Breast epithelium (tissue), 4 donors: ENCODE data around the gene SNAP25. TPM values are rescaled to one million over a fixed set of nuclear protein-coding genes. Genes with fewer than 3 reads are reported as not detected.

Experiments
- DNase-seq, 2 donors: peaks; one replicate each; pipeline ENCODE4 v3.0.0-alpha.2; 2019; ENCODE audit warnings: low spot score in 2 of 2
- H3K27ac ChIP-seq, 2 donors: fragments of 200-600 bp; sonication (generic) in 1 of 2; one replicate each; pipeline ENCODE4 v1.5.1; 2016 to 2019; ENCODE audit warnings: mild to moderate bottlenecking in 1 of 2
- H3K27me3 ChIP-seq, 2 donors: fragments of 200-600 bp; sonication (generic) in 1 of 2; one replicate each; pipeline versions ENCODE4 v1.5.1 to v1.6.0; 2017 to 2019; ENCODE audit warnings: control low read depth in 1 of 2, mild to moderate bottlenecking in 1 of 2
- H3K36me3 ChIP-seq: fragments of 200-600 bp; one replicate; pipeline ENCODE4 v1.5.1; 2019
- H3K4me1 ChIP-seq, 2 donors: fragments of 200-600 bp; sonication (generic); one replicate each; pipeline ENCODE4 v1.5.1; 2016 to 2019; ENCODE audit warnings: control low read depth in 1 of 2
- H3K4me3 ChIP-seq, 3 donors: fragments of 200-600 bp; sonication (generic); 1 replicate in 2 of 3; 2 replicates in 1 of 3; pipeline ENCODE4 v1.5.1; 2016 to 2019; ENCODE audit warnings: mild to moderate bottlenecking in 3 of 3, moderate library complexity in 2 of 3
- H3K9me3 ChIP-seq, 2 donors: fragments of 200-600 bp; sonication (generic) in 1 of 2; one replicate each; pipeline ENCODE4 v1.5.1; 2016 to 2019; ENCODE audit warnings: control low read depth in 1 of 2
- CTCF ChIP-seq, 3 donors: fragments of 450-650 bp; IDR thresholded peaks; one replicate each; pipeline ENCODE4 v1.5.1; 2016 to 2017; ENCODE audit warnings: antibody characterized with exemption in 3 of 3, mild to moderate bottlenecking in 3 of 3, moderate library complexity in 3 of 3
- POLR2A ChIP-seq: fragments of 450-650 bp; IDR thresholded peaks from one replicate; pipeline ENCODE4 v1.6.1; 2016; ENCODE audit warnings: antibody characterized with exemption, mild to moderate bottlenecking, moderate library complexity
- POLR2AphosphoS5 ChIP-seq, 3 donors: sonication (generic); formaldehyde crosslinking; IDR thresholded peaks; one replicate each; pipeline ENCODE4 v1.6.1; 2017; ENCODE audit warnings: antibody characterized with exemption in 3 of 3
- intact Hi-C: fragments of 100-400 bp; cut with DNase I; formaldehyde crosslinking; loops from one replicate; pipeline ENCODE4 v1.15.1; 2023; ENCODE audit warnings: low total_unique reads
- total RNA-seq, 3 donors: library from RNA; depleted of rRNA; stranded (reverse); fragments of >200 nt; gene quantifications; one replicate each; pipeline ENCODE4 v1.1.0, GENCODE V29; 2016

The SNAP25 gene
- total RNA-seq, 3 donors from 2014 or later, result 0.32 to 1.6 (median 1.6) TPM

GRCh38 chr20:10174400-10174799 lies 44.2 kb upstream of the SNAP25 start:
- H3K4me1 ChIP-seq, result no peaks in the 10 kb centered on the region
- no peak overlapping the region for H3K4me3 ChIP-seq
- TF ChIP-seq POLR2AphosphoS5 (IDR thresholded peaks at IDR 0.05), result no peak
- no peak for TF ChIP-seq CTCF (IDR thresholded peaks at IDR 0.05)
- TF ChIP-seq POLR2A, result no peak
- H3K9me3 ChIP-seq, result no peaks in the 10 kb centered on the region
- no peak overlapping the region for H3K27ac ChIP-seq
- H3K36me3 ChIP-seq, result no peaks in the 10 kb centered on the region
- intact Hi-C loops, result no loop called here
- DNase-seq, result no peak
- H3K27me3 ChIP-seq, result no peaks in the 10 kb centered on the region

DNA sequence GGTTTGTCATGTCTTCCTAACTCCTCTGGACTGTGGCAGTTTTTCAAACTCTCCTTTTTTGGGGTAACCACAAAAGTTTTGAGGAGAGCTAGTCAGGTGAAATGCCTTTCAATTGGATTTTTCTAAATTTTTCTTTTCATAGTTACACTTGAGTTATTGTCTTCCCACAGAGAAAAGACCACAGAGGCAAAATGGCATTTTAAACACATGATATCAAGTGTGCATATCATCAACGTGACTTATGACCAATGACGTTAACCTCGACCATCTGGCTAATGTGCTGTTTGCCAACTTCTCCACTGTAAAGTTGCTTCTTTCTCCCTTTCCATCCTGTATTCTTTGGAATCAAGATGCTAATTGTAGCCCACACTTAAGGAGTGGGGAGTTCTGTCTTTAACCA lies 41.3 kb upstream of the SNAP25 start:
- TF ChIP-seq POLR2A, result no peak
- TF ChIP-seq CTCF (IDR thresholded peaks at IDR 0.05), result no peak
- TF ChIP-seq POLR2AphosphoS5 (IDR thresholded peaks at IDR 0.05), result no peak
- intact Hi-C loops, result no loop called here
- Histone ChIP-seq H3K9me3 (no peaks in the 10 kb centered on the region), H3K27ac (no peak overlapping the region), H3K36me3 (no peaks in the 10 kb centered on the region), H3K27me3 (no peaks in the 10 kb centered on the region), H3K4me1 (no peaks in the 10 kb centered on the region), H3K4me3 (no peak overlapping the region)
- no peak for DNase-seq

GRCh38 chr20:10178091-10178490 lies 40.5 kb upstream of the SNAP25 start:
- DNase-seq, result no peak
- Histone ChIP-seq H3K27ac (no peak overlapping the region), H3K36me3 (no peaks in the 10 kb centered on the region), H3K4me1 (no peaks in the 10 kb centered on the region), H3K4me3 (no peak overlapping the region), H3K27me3 (no peaks in the 10 kb centered on the region), H3K9me3 (no peaks in the 10 kb centered on the region)
- TF ChIP-seq POLR2A (no peak), CTCF (IDR thresholded peaks at IDR 0.05) (no peak), POLR2AphosphoS5 (IDR thresholded peaks at IDR 0.05) (no peak)
- intact Hi-C loops, result no loop called here

- Histone ChIP-seq H3K36me3 (no peaks in the 10 kb centered on the region), H3K27me3 (no peaks in the 10 kb centered on the region), H3K27ac (no peak overlapping the region), H3K4me3 (no peak overlapping the region), H3K9me3 (no peaks in the 10 kb centered on the region), H3K4me1 (no peaks in the 10 kb centered on the region)
- DNase-seq, result no peak
- no peak for TF ChIP-seq POLR2A
- TF ChIP-seq POLR2AphosphoS5 (IDR thresholded peaks at IDR 0.05), result no peak
- no peak for TF ChIP-seq CTCF (IDR thresholded peaks at IDR 0.05)
- intact Hi-C loops, result no loop called here
Measured at GRCh38 chr20:10178727-10179313, 39.8 kb upstream of the SNAP25 start.

DNA sequence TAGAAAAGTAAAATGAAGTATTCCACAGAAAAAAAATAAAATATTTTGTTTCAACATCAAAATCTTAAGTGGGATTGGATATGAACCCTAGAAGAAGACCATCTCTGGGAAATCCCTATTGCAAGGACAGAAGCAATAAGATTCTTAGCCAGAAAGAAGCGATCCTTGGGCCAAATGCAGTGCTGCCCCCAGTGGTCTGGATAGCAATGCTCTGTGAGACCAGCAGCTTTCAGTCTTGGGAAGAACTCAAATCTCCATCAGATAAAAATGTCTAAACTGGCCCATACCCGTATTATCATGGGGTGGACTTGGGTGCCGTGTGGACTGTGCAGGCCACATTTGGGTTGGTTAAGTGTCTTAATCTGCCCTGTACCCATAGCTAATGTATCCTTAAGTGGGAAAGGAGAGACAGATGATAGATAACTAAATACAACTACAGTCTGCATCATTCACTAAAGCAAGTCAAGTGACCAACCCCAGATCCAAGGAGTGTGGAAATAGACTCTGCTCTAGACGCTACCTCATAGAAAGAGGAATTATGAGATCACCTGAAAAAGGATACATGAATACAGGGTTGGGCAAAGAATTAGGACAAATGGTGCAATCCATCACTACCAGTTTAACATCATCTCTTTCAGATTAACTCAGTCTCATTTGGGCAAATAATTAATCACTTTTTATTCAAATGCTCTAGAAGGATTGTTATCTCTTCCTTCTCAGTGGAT lies 38.9 kb upstream of the SNAP25 start:
- H3K4me3 ChIP-seq, result no peak overlapping the region
- TF ChIP-seq POLR2A (no peak), CTCF (IDR thresholded peaks at IDR 0.05) (no peak), POLR2AphosphoS5 (IDR thresholded peaks at IDR 0.05) (no peak)
- intact Hi-C loops, result no loop called here
- no peak overlapping the region for H3K27ac ChIP-seq
- H3K4me1 ChIP-seq, result no peaks in the 10 kb centered on the region
- no peaks in the 10 kb centered on the region for H3K36me3 ChIP-seq
- H3K9me3 ChIP-seq, result peaks cover 0 to 6% of the 10 kb centered on the region in 2 donors
- DNase-seq, result no peak
- H3K27me3 ChIP-seq, result no peaks in the 10 kb centered on the region
